Mesothelial cell of epicardium (in vitro differentiated cells): ENCODE results near the gene RPP30. TPM values are rescaled to one million over a fixed set of nuclear protein-coding genes. Genes with fewer than 3 reads are reported as not detected.
A peak's percentile ranks its signal among the peaks of the same experiment; 100 is the strongest.

Experiments
- DNase-seq, 2 experiments: peaks; one replicate each; pipeline ENCODE4 v3.0.0; 2021; ENCODE audit warnings: low spot score in 2 of 2; ENCODE audit not compliant: unreplicated experiment in 2 of 2
- H3K27ac Mint-ChIP-seq: 2 replicates; pipeline ENCODE4 v1.8.0; 2021; ENCODE audit warnings: mixed read lengths
- H3K27me3 Mint-ChIP-seq: 2 replicates; pipeline ENCODE4 v1.8.0; 2021; ENCODE audit warnings: low read depth, mixed read lengths
- H3K36me3 Mint-ChIP-seq: 2 replicates; pipeline ENCODE4 v1.8.0; 2021; ENCODE audit warnings: mixed read lengths
- H3K4me1 Mint-ChIP-seq: 2 replicates; pipeline ENCODE4 v1.8.0; 2021; ENCODE audit warnings: mixed read lengths
- H3K4me3 Mint-ChIP-seq: 2 replicates; pipeline ENCODE4 v1.8.0; 2021; ENCODE audit warnings: mild to moderate bottlenecking, moderate library complexity, mixed read lengths
- H3K9me3 Mint-ChIP-seq: 2 replicates; pipeline ENCODE4 v1.8.0; 2021; ENCODE audit warnings: mixed read lengths
- CTCF ChIP-seq: fragments of 200-600 bp; sonication (generic); IDR thresholded peaks from one replicate; pipeline ENCODE4 v1.5.0; 2021; ENCODE audit warnings: antibody characterized with exemption; ENCODE audit not compliant: unreplicated experiment
- total RNA-seq: library from RNA; stranded (reverse); gene quantifications from 3 replicates; pipeline ENCODE4 v1.2.1, GENCODE V29; 2021

Gene RPP30
- total RNA-seq, 1 donor from 2014 or later, result 35.4 TPM

DNA sequence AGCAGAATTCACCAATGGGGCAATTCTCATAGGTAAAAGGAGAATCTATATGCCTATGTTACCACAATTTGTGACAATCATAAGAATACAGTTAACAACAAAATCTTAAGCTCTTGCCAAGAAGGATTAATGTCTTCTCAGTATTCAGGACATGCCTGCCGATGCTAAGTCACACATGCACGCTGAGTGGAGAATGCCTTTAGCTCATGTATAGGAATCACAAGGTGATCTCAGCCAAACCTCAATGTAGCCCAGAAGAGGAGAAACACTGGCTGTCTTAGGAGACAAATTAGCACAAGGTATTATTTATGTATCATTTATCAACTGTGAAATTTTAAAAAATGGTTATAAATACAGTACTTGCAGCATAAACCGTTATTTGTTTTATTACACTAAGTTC, 16.6 kb upstream of the RPP30 start:
- Mint-ChIP-seq H3K27me3 (peaks cover 59% of the 10 kb centered on the region), H3K27ac (no peak overlapping the region)

GRCh38 chr10:90856261-90856660, 15.5 kb upstream of the RPP30 start:
- Mint-ChIP-seq H3K27me3 (peaks cover 66% of the 10 kb centered on the region), H3K9me3 (peaks cover 15% of the 10 kb centered on the region), H3K4me3 (peak overlapping the region; percentile 81), H3K27ac (no peak overlapping the region), H3K36me3 (peaks cover 5% of the 10 kb centered on the region), H3K4me1 (peaks cover 3% of the 10 kb centered on the region)
- TF ChIP-seq CTCF, result no peak
- DNase-seq, result no peak

More for the DNA sequence above, 16.6 kb upstream of the RPP30 start:
- Mint-ChIP-seq H3K36me3 (peaks cover 12% of the 10 kb centered on the region), H3K9me3 (peaks cover 25% of the 10 kb centered on the region), H3K4me1 (peaks cover 3% of the 10 kb centered on the region), H3K4me3 (no peak overlapping the region)
- TF ChIP-seq CTCF, result no peak
- no peak for DNase-seq

DNA sequence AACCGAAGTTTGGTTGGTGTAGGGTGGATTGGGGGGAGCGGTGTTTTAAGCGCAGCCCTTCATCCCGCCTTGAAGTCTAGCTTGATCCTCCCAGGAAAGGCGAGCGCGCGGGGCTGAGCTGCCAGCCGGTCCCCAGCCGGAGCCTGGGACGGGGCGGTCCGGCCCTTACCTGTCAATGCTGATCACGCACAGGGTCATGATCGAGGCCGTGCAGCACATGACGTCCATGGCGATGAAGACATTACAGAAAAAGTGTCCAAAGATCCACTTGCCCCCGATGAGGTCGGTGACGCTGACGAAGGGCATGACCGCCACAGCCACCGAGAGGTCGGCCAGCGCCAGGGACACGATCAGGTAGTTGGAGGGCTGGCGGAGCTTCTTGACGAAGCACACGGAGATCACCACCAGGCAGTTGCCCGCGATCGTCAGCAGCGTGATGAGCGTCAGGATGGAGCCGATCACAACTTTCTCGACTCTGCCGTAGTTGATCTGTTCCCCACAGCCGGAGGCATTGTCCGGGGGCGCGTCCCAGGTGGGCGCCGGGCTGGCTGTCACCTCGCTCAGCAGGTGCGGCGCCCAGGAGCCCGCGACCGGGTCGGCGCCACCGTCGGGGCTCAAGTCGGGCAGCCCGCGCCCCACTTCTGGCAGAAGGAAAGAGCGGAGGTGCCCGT, 14.7 kb upstream of the RPP30 start:
- H3K27ac Mint-ChIP-seq, result no peak overlapping the region
- H3K9me3 Mint-ChIP-seq, result peaks cover 9% of the 10 kb centered on the region
- peaks cover 72% of the 10 kb centered on the region for H3K27me3 Mint-ChIP-seq
- TF ChIP-seq CTCF, result no peak
- DNase-seq, result no peak
- H3K4me1 Mint-ChIP-seq, result peaks cover 3% of the 10 kb centered on the region
- peak overlapping the region; percentile 81 for H3K4me3 Mint-ChIP-seq
- peaks cover under 1% of the 10 kb centered on the region for H3K36me3 Mint-ChIP-seq

DNA sequence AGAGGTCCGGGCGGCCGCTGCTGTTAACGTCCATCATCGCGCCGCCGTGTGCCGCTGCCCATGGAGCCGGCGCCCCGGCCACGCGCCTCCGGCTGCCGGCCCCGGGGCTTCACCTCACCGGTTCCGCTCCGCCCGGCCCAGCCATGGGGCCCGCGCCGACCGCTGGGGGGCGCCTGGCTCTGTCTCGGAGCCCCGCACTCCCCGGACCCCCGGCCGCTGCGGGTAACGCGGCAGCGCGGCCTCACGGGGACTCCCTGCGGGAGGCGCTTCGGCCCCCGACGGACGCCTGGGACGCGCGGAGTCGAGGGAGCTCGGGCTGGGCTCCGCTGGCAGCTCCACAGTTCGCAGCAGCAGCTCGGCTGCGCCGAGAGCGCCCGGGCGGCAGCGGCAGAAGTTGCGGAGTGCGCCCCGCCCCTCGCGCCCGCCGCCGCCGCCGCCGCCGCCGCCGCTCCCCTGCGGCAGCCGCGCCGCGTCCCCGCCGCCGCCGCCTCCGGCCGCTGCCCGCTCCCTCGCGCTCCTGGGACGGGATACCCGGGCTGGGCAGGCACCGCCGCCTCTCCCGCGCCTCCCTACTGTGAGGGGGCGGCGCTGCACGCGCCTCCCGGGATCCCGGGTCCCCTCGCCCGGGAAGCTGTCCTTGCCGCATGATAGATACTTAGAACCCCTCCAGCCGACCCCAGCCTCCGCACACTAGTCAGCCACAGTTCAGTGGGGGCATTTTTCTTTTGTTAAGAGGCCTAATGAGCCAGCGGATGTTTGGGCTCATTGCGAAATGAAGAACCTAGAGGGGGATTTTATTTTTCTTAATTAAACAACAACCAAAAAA, 13.9 kb upstream of the RPP30 start, which contains the start of gene HTR7:
TSS of gene HTR7 (minus strand) at position 405 of the 826 bp plus-strand sequence. CDS start at position 37, 368 bp downstream.
- Mint-ChIP-seq H3K27ac (peak within 1 kb of the TSS; percentile 43), H3K4me3 (peak within 1 kb of the TSS; percentile 83), H3K9me3 (peaks cover 4% of the 10 kb centered on the region), H3K4me1 (peaks cover 3% of the 10 kb centered on the region), H3K27me3 (peaks cover 73% of the 10 kb centered on the region), H3K36me3 (no peaks in the 10 kb centered on the region)
- TF ChIP-seq CTCF, result peak; percentile 44
- peak; percentile 45 to 69 for DNase-seq

DNA sequence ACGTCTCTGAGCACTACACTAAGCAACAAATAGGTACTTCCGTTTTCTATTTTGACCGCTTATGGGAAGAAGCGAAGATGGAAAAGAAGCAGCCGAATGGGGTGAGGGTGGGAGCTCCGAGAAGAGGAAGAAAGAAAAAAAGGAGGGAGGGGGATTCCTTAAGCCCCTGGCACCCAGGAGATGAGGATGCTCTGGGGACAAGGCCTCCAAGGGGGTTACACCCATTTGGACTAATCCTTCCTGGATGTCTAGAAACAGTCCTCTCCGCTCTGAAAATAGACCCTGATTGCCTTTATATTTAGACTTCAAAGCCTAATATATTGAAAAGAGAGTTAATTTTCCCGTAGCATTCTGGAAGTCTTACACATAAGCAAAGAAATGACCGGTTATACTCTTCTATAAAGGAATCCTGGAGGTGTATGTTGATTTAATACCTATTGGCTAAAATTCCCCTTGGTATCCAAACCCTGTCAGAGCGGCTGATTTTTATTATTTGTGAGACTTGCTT, 13.3 kb upstream of the RPP30 start:
- H3K9me3 Mint-ChIP-seq, result peaks cover 3% of the 10 kb centered on the region
- peak overlapping the region; percentile 83 for H3K4me3 Mint-ChIP-seq
- H3K36me3 Mint-ChIP-seq, result no peaks in the 10 kb centered on the region
- no peak for TF ChIP-seq CTCF
- H3K27me3 Mint-ChIP-seq, result peaks cover 79% of the 10 kb centered on the region
- H3K4me1 Mint-ChIP-seq, result peaks cover 3% of the 10 kb centered on the region
- DNase-seq, result no peak
- peak overlapping the region; percentile 43 for H3K27ac Mint-ChIP-seq
